HepG2 (cell line): ENCODE results near the gene RIOK3. TPM values are rescaled to one million over a fixed set of nuclear protein-coding genes. Genes with fewer than 3 reads are reported as not detected.

ENCODE experiments used
- ADNP ChIP-seq: sonication (generic); formaldehyde crosslinking; IDR thresholded peaks from 2 replicates; pipeline ENCODE4 v1.4.0; 2020; ENCODE audit warnings: missing genetic modification reagents
- AGO2 ChIP-seq: fragments of 200-400 bp; formaldehyde crosslinking; optimal IDR thresholded peaks from 2 replicates; pipeline ENCODE3; 2017; ENCODE audit warnings: mild to moderate bottlenecking, low read depth, low read length, moderate library complexity
- ELF4 ChIP-seq: sonication (generic); formaldehyde crosslinking; IDR thresholded peaks from 2 replicates; pipeline ENCODE4 v1.5.0; 2020; ENCODE audit warnings: missing genetic modification reagents, mild to moderate bottlenecking, moderate library complexity, borderline replicate concordance
- ERF ChIP-seq: IDR thresholded peaks from 2 replicates; pipeline ENCODE4 v1.6.1; 2018; ENCODE audit warnings: missing biosample characterization, missing genetic modification reagents
- HMG20A ChIP-seq: IDR thresholded peaks from 2 replicates; pipeline ENCODE4 v1.6.1; 2016; ENCODE audit warnings: borderline replicate concordance
- RBM22 ChIP-seq: fragments of 200-400 bp; formaldehyde crosslinking; optimal IDR thresholded peaks from 2 replicates; pipeline ENCODE3; 2017; ENCODE audit warnings: mild to moderate bottlenecking, low read length, moderate library complexity
- SP4 ChIP-seq: sonication (generic); formaldehyde crosslinking; IDR thresholded peaks from 2 replicates; pipeline ENCODE4 v1.8.1; 2023; ENCODE audit warnings: mild to moderate bottlenecking, missing genetic modification reagents
- ZNF292 ChIP-seq: sonication (generic); formaldehyde crosslinking; IDR thresholded peaks from 2 replicates; pipeline ENCODE4 v1.8.1; 2022; ENCODE audit warnings: mild to moderate bottlenecking, low read depth, missing genetic modification reagents, borderline replicate concordance
- ZNF780A ChIP-seq: sonication (generic); formaldehyde crosslinking; IDR thresholded peaks from 2 replicates; pipeline ENCODE4 v1.8.0; 2022; ENCODE audit warnings: mild to moderate bottlenecking, missing genetic modification reagents, moderate library complexity
- polyA plus RNA-seq, 8 experiments: library from polyadenylated mRNA; depleted of rRNA in 3 of 8; stranded (reverse) in 7 of 8; unstranded in 1 of 8; fragments of >200 nt; fragmentation: Illumina TruSeq in 4 of 8; extraction: Trizol in 4 of 8; gene quantifications; 2 replicates each; pipeline versions ENCODE4 v1.2.1 to v1.2.3, GENCODE V29; 2011 to 2016; ENCODE audit warnings: low read depth in 4 of 8, missing spikeins in 1 of 8, mixed read lengths in 1 of 8; ENCODE audit not compliant: insufficient read depth in 1 of 8
- total RNA-seq, 5 experiments: library from RNA; depleted of rRNA; stranded (reverse); fragments of >200 nt; fragmentation: Illumina TruSeq; extraction: Trizol; gene quantifications; 2 replicates each; pipeline ENCODE4 v1.2.3, GENCODE V29; 2016; ENCODE audit warnings: low read depth in 1 of 5
- TF ChIP-seq, protein P1 (sequence below): sonication (generic); formaldehyde crosslinking; IDR thresholded peaks from 2 replicates; pipeline ENCODE4 v1.5.1; 2020; ENCODE audit warnings: mild to moderate bottlenecking, moderate library complexity, missing genetic modification reagents
- TF ChIP-seq, protein P2 (sequence below): sonication (generic); formaldehyde crosslinking; IDR thresholded peaks from 2 replicates; pipeline ENCODE4 v1.9.0; 2022; ENCODE audit warnings: low read depth, missing genetic modification reagents
- TF ChIP-seq, protein P3 (sequence below): sonication (generic); formaldehyde crosslinking; IDR thresholded peaks from 2 replicates; pipeline ENCODE4 v1.5.1; 2020; ENCODE audit warnings: missing genetic modification reagents, mild to moderate bottlenecking, borderline replicate concordance
- TF ChIP-seq, protein P4 (sequence below): sonication (generic); formaldehyde crosslinking; IDR thresholded peaks from 2 replicates; pipeline ENCODE4 v1.4.0; 2020; ENCODE audit warnings: mild to moderate bottlenecking, low read depth, missing genetic modification reagents
- TF ChIP-seq, protein P5 (sequence below): IDR thresholded peaks from 2 replicates; pipeline ENCODE4 v1.6.1; 2016
- TF ChIP-seq, protein P6 (sequence below): sonication (generic); formaldehyde crosslinking; IDR thresholded peaks from 2 replicates; pipeline ENCODE4 v1.4.0; 2020; ENCODE audit warnings: mild to moderate bottlenecking, low read depth, missing genetic modification reagents
- TF ChIP-seq, protein P7 (sequence below): sonication (generic); formaldehyde crosslinking; conservative IDR thresholded peaks from 2 replicates; pipeline ENCODE4 v1.8.0; 2022; ENCODE audit warnings: missing genetic modification reagents

Gene RIOK3
- total and polyA plus RNA-seq, 2 of the 13 experiments (the other 11 are each of a cell fraction or from before 2014, with no cell fraction given): 26.7 to 36.0 TPM

DNA sequence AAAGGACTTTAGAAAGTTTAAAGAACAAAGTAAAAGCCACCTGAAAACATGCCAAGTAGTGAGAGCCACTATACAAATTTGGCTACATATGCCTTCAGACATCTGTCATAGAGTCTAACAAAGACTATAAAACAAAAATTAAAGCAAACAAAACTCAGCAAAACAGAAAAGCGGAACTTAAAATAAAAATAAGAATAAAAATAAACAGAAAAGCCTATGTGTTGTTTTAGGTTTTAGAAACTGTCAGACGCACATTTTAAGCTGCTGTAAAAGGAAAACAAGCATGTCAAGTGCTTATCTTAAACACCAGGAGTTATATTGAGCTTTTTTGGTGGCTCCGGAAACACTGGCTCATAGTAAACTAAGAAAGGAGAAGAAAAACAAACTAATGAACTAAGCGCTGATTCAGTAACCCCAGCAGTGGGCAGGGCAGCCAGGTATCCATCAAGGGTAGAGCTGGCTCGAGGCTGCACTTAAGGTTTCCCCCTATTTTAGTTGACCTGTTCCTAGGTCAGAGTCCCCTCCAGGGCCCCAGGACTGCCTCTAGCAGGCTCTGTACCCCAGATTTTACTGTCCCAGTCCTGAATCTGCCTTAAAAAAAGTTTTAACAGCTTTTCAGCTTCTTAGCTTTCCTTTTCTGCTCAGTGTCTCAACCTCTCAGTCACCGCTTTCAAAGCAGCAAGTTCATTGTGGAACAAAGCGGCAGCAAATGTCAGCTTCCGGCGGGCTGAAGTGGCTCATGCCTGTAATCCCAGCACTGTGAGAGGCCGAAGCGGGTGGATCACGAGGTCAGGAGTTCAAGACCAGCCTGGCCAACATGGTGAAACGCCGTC is 34.9 kb downstream of the RIOK3 start (continued):
- TF ChIP-seq, protein P1, sequence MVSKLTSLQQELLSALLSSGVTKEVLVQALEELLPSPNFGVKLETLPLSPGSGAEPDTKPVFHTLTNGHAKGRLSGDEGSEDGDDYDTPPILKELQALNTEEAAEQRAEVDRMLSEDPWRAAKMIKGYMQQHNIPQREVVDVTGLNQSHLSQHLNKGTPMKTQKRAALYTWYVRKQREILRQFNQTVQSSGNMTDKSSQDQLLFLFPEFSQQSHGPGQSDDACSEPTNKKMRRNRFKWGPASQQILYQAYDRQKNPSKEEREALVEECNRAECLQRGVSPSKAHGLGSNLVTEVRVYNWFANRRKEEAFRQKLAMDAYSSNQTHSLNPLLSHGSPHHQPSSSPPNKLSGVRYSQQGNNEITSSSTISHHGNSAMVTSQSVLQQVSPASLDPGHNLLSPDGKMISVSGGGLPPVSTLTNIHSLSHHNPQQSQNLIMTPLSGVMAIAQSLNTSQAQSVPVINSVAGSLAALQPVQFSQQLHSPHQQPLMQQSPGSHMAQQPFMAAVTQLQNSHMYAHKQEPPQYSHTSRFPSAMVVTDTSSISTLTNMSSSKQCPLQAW: no peak
- TF ChIP-seq, protein P2, sequence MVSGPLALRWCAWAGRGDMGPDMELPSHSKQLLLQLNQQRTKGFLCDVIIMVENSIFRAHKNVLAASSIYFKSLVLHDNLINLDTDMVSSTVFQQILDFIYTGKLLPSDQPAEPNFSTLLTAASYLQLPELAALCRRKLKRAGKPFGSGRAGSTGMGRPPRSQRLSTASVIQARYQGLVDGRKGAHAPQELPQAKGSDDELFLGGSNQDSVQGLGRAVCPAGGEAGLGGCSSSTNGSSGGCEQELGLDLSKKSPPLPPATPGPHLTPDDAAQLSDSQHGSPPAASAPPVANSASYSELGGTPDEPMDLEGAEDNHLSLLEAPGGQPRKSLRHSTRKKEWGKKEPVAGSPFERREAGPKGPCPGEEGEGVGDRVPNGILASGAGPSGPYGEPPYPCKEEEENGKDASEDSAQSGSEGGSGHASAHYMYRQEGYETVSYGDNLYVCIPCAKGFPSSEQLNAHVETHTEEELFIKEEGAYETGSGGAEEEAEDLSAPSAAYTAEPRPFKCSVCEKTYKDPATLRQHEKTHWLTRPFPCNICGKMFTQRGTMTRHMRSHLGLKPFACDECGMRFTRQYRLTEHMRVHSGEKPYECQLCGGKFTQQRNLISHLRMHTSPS (CRISPR knock-in tag): no peak
- TF ChIP-seq, protein P3, sequence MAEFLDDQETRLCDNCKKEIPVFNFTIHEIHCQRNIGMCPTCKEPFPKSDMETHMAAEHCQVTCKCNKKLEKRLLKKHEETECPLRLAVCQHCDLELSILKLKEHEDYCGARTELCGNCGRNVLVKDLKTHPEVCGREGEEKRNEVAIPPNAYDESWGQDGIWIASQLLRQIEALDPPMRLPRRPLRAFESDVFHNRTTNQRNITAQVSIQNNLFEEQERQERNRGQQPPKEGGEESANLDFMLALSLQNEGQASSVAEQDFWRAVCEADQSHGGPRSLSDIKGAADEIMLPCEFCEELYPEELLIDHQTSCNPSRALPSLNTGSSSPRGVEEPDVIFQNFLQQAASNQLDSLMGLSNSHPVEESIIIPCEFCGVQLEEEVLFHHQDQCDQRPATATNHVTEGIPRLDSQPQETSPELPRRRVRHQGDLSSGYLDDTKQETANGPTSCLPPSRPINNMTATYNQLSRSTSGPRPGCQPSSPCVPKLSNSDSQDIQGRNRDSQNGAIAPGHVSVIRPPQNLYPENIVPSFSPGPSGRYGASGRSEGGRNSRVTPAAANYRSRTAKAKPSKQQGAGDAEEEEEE: no peak
- TF ChIP-seq ERF (CRISPR knock-in tag): no peak
- no peak for TF ChIP-seq AGO2
- peak; percentile 87 for TF ChIP-seq ZNF292 (CRISPR knock-in tag)
- TF ChIP-seq ZNF780A (CRISPR knock-in tag): no peak
- TF ChIP-seq, protein P4, sequence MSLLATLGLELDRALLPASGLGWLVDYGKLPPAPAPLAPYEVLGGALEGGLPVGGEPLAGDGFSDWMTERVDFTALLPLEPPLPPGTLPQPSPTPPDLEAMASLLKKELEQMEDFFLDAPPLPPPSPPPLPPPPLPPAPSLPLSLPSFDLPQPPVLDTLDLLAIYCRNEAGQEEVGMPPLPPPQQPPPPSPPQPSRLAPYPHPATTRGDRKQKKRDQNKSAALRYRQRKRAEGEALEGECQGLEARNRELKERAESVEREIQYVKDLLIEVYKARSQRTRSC (CRISPR knock-in tag): no peak
- TF ChIP-seq, protein P5, sequence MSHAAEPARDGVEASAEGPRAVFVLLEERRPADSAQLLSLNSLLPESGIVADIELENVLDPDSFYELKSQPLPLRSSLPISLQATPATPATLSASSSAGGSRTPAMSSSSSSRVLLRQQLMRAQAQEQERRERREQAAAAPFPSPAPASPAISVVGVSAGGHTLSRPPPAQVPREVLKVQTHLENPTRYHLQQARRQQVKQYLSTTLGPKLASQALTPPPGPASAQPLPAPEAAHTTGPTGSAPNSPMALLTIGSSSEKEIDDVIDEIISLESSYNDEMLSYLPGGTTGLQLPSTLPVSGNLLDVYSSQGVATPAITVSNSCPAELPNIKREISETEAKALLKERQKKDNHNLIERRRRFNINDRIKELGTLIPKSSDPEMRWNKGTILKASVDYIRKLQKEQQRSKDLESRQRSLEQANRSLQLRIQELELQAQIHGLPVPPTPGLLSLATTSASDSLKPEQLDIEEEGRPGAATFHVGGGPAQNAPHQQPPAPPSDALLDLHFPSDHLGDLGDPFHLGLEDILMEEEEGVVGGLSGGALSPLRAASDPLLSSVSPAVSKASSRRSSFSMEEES (CRISPR knock-in tag): 0 out of 2 replicates have a peak, but pooled peaks have one; percentile 14
- no peak for TF ChIP-seq RBM22
- TF ChIP-seq, protein P6, sequence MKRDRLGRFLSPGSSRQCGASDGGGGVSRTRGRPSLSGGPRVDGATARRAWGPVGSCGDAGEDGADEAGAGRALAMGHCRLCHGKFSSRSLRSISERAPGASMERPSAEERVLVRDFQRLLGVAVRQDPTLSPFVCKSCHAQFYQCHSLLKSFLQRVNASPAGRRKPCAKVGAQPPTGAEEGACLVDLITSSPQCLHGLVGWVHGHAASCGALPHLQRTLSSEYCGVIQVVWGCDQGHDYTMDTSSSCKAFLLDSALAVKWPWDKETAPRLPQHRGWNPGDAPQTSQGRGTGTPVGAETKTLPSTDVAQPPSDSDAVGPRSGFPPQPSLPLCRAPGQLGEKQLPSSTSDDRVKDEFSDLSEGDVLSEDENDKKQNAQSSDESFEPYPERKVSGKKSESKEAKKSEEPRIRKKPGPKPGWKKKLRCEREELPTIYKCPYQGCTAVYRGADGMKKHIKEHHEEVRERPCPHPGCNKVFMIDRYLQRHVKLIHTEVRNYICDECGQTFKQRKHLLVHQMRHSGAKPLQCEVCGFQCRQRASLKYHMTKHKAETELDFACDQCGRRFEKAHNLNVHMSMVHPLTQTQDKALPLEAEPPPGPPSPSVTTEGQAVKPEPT (CRISPR knock-in tag): no peak
- peak; percentile 90 for TF ChIP-seq ADNP (CRISPR knock-in tag)
- TF ChIP-seq SP4 (CRISPR knock-in tag): no peak
- TF ChIP-seq ELF4: no peak
- TF ChIP-seq, protein P7, sequence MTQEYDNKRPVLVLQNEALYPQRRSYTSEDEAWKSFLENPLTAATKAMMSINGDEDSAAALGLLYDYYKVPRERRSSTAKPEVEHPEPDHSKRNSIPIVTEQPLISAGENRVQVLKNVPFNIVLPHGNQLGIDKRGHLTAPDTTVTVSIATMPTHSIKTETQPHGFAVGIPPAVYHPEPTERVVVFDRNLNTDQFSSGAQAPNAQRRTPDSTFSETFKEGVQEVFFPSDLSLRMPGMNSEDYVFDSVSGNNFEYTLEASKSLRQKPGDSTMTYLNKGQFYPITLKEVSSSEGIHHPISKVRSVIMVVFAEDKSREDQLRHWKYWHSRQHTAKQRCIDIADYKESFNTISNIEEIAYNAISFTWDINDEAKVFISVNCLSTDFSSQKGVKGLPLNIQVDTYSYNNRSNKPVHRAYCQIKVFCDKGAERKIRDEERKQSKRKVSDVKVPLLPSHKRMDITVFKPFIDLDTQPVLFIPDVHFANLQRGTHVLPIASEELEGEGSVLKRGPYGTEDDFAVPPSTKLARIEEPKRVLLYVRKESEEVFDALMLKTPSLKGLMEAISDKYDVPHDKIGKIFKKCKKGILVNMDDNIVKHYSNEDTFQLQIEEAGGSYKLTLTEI (CRISPR knock-in tag): no peak
- TF ChIP-seq HMG20A (CRISPR knock-in tag): no peak
